ENCODE data around the gene PLXNC1.

DNA sequence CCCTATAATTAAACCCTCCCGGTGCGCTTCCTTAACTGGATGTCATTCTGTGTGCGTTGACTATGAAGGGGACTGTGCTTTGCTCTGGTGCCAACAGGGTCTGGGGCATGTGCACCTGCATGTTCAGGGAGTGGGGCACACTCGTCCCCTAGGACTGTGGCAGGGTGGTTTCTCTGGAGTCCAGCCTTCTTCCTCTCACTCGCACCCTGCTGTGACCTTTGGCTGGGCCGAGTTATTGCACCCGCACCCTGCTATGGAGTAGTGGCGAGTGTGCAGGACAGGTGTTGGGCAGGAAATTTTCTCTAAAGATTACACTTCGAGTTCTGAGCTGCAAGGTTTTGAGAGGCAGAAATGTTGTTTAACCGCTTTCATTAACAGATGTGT lies 138.9 kb downstream of the PLXNC1 start:
- TF ChIP-seq, protein P1, sequence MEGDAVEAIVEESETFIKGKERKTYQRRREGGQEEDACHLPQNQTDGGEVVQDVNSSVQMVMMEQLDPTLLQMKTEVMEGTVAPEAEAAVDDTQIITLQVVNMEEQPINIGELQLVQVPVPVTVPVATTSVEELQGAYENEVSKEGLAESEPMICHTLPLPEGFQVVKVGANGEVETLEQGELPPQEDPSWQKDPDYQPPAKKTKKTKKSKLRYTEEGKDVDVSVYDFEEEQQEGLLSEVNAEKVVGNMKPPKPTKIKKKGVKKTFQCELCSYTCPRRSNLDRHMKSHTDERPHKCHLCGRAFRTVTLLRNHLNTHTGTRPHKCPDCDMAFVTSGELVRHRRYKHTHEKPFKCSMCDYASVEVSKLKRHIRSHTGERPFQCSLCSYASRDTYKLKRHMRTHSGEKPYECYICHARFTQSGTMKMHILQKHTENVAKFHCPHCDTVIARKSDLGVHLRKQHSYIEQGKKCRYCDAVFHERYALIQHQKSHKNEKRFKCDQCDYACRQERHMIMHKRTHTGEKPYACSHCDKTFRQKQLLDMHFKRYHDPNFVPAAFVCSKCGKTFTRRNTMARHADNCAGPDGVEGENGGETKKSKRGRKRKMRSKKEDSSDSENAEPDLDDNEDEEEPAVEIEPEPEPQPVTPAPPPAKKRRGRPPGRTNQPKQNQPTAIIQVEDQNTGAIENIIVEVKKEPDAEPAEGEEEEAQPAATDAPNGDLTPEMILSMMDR (optimal IDR thresholded peaks at IDR 0.05 in 1 of 3, IDR thresholded peaks at IDR 0.05 in 1 of 3, conservative IDR thresholded peaks at IDR 0.05 in 1 of 3; ENCODE audit: extremely low read depth in 1 of 3, insufficient read depth in 2 of 3, low read length in 3 of 3) = no peak
- TF ChIP-seq EZH2 (IDR thresholded peaks at IDR 0.05; ENCODE audit: low read length) = no peak
